ENCODE measurements around the gene CCDC188.

- TF ChIP-seq CTCF (IDR thresholded peaks at IDR 0.05) (no peak), POLR2A (IDR thresholded peaks at IDR 0.05) (no peak)
Observed at GRCh38 chr22:20173246-20173645, 22.4 kb upstream of the CCDC188 start.

All from right lobe of liver (tissue), 4 donors.